Measurements from ENCODE around the gene CREG2. TPM values are rescaled to one million over a fixed set of nuclear protein-coding genes. Genes with fewer than 3 reads are reported as not detected.

The CREG2 gene
- polyA plus RNA-seq, 1 experiment = not detected

DNA sequence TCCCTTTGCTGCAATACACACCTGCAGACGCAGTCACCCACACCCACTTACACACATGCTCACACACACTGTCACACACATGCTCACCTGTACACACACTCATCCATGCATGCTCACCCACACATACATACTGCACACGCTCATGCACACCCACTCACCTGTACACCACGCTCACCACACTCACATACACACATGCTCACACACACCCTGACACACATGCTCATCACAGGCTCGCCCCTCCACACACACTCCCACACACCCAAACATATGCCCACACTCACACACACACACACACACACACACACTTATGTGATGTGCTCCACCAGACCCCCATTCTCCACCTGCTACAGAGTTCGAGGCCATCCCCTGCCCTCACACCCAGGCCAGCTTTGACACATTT is 22.8 kb upstream of the CREG2 start:
- ChIA-PET POLR2A (no interaction called here), CTCF (interaction anchor here (1.3 to 5.3 kb wide), 2 partner anchors 9 to 10 kb away, joined by 11 to 38 read pairs; no protein-coding TSS in a partner anchor)
- TF ChIP-seq, protein P1, sequence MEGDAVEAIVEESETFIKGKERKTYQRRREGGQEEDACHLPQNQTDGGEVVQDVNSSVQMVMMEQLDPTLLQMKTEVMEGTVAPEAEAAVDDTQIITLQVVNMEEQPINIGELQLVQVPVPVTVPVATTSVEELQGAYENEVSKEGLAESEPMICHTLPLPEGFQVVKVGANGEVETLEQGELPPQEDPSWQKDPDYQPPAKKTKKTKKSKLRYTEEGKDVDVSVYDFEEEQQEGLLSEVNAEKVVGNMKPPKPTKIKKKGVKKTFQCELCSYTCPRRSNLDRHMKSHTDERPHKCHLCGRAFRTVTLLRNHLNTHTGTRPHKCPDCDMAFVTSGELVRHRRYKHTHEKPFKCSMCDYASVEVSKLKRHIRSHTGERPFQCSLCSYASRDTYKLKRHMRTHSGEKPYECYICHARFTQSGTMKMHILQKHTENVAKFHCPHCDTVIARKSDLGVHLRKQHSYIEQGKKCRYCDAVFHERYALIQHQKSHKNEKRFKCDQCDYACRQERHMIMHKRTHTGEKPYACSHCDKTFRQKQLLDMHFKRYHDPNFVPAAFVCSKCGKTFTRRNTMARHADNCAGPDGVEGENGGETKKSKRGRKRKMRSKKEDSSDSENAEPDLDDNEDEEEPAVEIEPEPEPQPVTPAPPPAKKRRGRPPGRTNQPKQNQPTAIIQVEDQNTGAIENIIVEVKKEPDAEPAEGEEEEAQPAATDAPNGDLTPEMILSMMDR (IDR thresholded peaks at IDR 0.05; ENCODE audit: insufficient read depth, low read depth, low read length) = no peak
- H3K4me3 ChIP-seq (ENCODE audit: low read depth, low read length) = no peak overlapping the region
- no peaks in the 10 kb centered on the region for H3K27me3 ChIP-seq (ENCODE audit: control insufficient read depth, insufficient read depth, low read length)
- no peak for DNase-seq (ENCODE audit: low read depth)
- H3K36me3 ChIP-seq (ENCODE audit: control insufficient read depth, insufficient read depth, low read length) = no peaks in the 10 kb centered on the region

DNA sequence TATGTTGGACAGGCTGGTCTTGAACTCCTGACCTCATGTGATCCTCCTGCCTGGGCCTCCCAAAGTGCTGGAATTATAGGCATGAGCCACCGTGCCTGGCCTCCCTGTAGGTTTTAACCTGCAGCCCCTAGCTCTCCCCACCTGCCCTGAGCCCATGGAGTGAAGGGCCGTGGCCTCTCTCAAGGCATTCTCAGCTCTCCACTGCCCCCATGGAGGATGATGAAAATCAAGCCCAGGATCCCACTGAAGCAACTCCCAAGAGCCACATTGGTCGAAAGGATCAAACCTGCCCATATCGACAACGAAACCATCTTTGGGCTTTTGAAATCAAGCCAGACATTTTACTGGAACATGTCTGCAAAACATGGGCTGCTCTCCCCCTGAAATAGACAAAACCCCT is 22.4 kb upstream of the CREG2 start:
- ChIA-PET POLR2A (no interaction called here), CTCF (interaction anchor here (5.3 kb wide), 1 partner anchor 10 kb away, joined by 38 read pairs; no protein-coding TSS in a partner anchor)
- DNase-seq (ENCODE audit: low read depth) = no peak
- TF ChIP-seq, protein P1 (IDR thresholded peaks at IDR 0.05; ENCODE audit: insufficient read depth, low read depth, low read length) = no peak
- no peaks in the 10 kb centered on the region for H3K36me3 ChIP-seq (ENCODE audit: control insufficient read depth, insufficient read depth, low read length)
- H3K4me3 ChIP-seq (ENCODE audit: low read depth, low read length) = no peak overlapping the region
- no peaks in the 10 kb centered on the region for H3K27me3 ChIP-seq (ENCODE audit: control insufficient read depth, insufficient read depth, low read length)

DNA sequence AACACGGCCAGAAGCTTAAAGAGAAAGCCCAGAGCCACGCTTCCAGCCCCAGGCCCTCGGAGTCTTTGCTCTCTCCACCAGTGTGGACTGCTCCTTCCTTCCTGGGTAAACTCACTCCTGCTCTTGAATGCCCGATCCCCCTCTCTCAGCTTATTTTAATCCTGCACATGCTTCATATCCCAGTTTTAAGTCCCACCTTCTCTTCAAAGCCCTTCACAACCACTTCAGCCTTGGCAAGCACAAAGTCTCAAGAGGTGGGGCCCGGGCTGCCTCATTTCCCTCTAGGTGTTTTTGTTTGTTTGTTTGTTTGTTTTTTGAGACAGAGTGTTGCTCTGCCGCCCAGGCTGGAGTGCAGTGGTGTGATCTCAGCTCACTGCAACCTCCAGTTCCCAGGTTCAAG is 21.6 kb upstream of the CREG2 start:
- no peaks in the 10 kb centered on the region for H3K36me3 ChIP-seq (ENCODE audit: control insufficient read depth, insufficient read depth, low read length)
- H3K27me3 ChIP-seq (ENCODE audit: control insufficient read depth, insufficient read depth, low read length) = no peaks in the 10 kb centered on the region
- TF ChIP-seq, protein P1 (IDR thresholded peaks at IDR 0.05; ENCODE audit: insufficient read depth, low read depth, low read length) = no peak
- CTCF ChIA-PET = interaction anchor here (1.0 to 5.3 kb wide), 2 partner anchors 11 to 13 kb away, joined by 3 to 38 read pairs; no protein-coding TSS in a partner anchor
- no peak overlapping the region for H3K4me3 ChIP-seq (ENCODE audit: low read depth, low read length)
- POLR2A ChIA-PET = no interaction called here
- DNase-seq (ENCODE audit: low read depth) = no peak

GRCh38 chr2:101405351-101405899 is 18.1 kb upstream of the CREG2 start:
- H3K27me3 ChIP-seq (ENCODE audit: control insufficient read depth, insufficient read depth, low read length) = no peaks in the 10 kb centered on the region
- H3K36me3 ChIP-seq (ENCODE audit: control insufficient read depth, insufficient read depth, low read length) = no peaks in the 10 kb centered on the region
- DNase-seq (ENCODE audit: low read depth) = no peak
- CTCF ChIA-PET = interaction anchor here (2.5 to 5.3 kb wide), 2 partner anchors 14 to 63 kb away, joined by 13 to 38 read pairs; no protein-coding TSS in a partner anchor
- TF ChIP-seq, protein P1 (IDR thresholded peaks at IDR 0.05; ENCODE audit: insufficient read depth, low read depth, low read length) = no peak
- no peak overlapping the region for H3K4me3 ChIP-seq (ENCODE audit: low read depth, low read length)
- POLR2A ChIA-PET = no interaction called here

DNA sequence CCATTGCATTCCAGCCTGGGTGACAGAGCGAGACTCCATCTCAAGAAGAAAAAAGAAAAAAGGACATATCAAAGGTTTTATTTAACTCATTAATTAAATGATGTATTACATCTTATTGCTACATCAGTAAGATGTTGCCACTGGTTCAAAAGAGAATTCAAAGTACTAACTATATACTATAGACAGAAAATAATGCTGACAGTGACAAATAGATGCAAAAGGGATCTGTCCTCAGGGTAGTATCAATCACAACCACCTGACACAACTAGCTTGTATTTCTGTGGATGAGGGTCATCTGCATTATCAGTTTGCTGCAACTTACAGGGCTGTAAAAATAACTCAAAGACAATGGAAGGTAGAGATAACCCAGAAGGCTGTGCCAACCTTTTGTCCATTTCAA is 16.4 kb upstream of the CREG2 start:
- no peak for DNase-seq (ENCODE audit: low read depth)
- ChIA-PET CTCF (no interaction called here), POLR2A (no interaction called here)
- Histone ChIP-seq H3K27me3 (ENCODE audit: control insufficient read depth, insufficient read depth, low read length) (no peaks in the 10 kb centered on the region), H3K36me3 (ENCODE audit: control insufficient read depth, insufficient read depth, low read length) (no peaks in the 10 kb centered on the region), H3K4me3 (ENCODE audit: low read depth, low read length) (no peak overlapping the region)
- TF ChIP-seq, protein P1 (IDR thresholded peaks at IDR 0.05; ENCODE audit: insufficient read depth, low read depth, low read length) = no peak

All from BJ (cell line).